ENCODE measurements around the gene KLHL17. TPM values are rescaled to one million over a fixed set of nuclear protein-coding genes. Genes with fewer than 3 reads are reported as not detected.
A peak's percentile ranks its signal among the peaks of the same experiment; 100 is the strongest.

The KLHL17 gene
- total RNA-seq, 1 donor from 2014 or later: 1.0 TPM

GRCh38 chr1:961132-961669 lies 817 bp downstream of the KLHL17 start:
- peak overlapping the region in 2 of 3 donors; percentile 56 to 73 for H3K4me3 ChIP-seq (ENCODE audit: low read length in 3 of 3)
- no peak overlapping the region for H3K27ac ChIP-seq (ENCODE audit: low read depth, low read length)
- peak overlapping the region in 1 of 3 donors; percentile 70 for H3K9ac ChIP-seq (ENCODE audit: low read depth in 1 of 3, low read length in 3 of 3)
- H3K36me3 ChIP-seq (ENCODE audit: control insufficient read depth in 3 of 3, insufficient read depth in 3 of 3, low read length in 3 of 3): peaks cover 8 to 12% (median 11%) of the 10 kb centered on the region in 3 donors
- H3K9me3 ChIP-seq (ENCODE audit: control insufficient read depth in 3 of 3, low read length in 3 of 3): no peaks in the 10 kb centered on the region
- peaks cover 0 to 15% (median 8%) of the 10 kb centered on the region in 3 donors for H3K27me3 ChIP-seq (ENCODE audit: control insufficient read depth in 3 of 3, insufficient read depth in 3 of 3, low read length in 3 of 3)
- H3K4me1 ChIP-seq (ENCODE audit: control insufficient read depth in 3 of 3, insufficient read depth in 3 of 3, low read length in 3 of 3): peaks cover 20 to 34% (median 27%) of the 10 kb centered on the region in 3 donors

GRCh38 chr1:962381-963300 lies 2.3 kb downstream of the KLHL17 start:
- Histone ChIP-seq H3K36me3 (ENCODE audit: control insufficient read depth in 3 of 3, insufficient read depth in 3 of 3, low read length in 3 of 3) (peaks cover 0 to 4% (median 3%) of the 10 kb centered on the region in 3 donors), H3K9ac (ENCODE audit: low read depth in 1 of 3, low read length in 3 of 3) (no peak overlapping the region), H3K4me1 (ENCODE audit: control insufficient read depth in 3 of 3, insufficient read depth in 3 of 3, low read length in 3 of 3) (peaks cover 23 to 36% (median 32%) of the 10 kb centered on the region in 3 donors), H3K9me3 (ENCODE audit: control insufficient read depth in 3 of 3, low read length in 3 of 3) (no peaks in the 10 kb centered on the region), H3K4me3 (ENCODE audit: low read length in 3 of 3) (no peak overlapping the region), H3K27ac (ENCODE audit: low read depth, low read length) (no peak overlapping the region), H3K27me3 (ENCODE audit: control insufficient read depth in 3 of 3, insufficient read depth in 3 of 3, low read length in 3 of 3) (peaks cover 6 to 28% (median 16%) of the 10 kb centered on the region in 3 donors)

- H3K4me3 ChIP-seq (ENCODE audit: low read length in 3 of 3): no peak overlapping the region
- no peak overlapping the region for H3K9ac ChIP-seq (ENCODE audit: low read depth in 1 of 3, low read length in 3 of 3)
- no peak overlapping the region for H3K27ac ChIP-seq (ENCODE audit: low read depth, low read length)
- H3K27me3 ChIP-seq (ENCODE audit: control insufficient read depth in 3 of 3, insufficient read depth in 3 of 3, low read length in 3 of 3): peaks cover 13 to 35% (median 22%) of the 10 kb centered on the region in 3 donors
- peaks cover 0 to 4% (median 3%) of the 10 kb centered on the region in 3 donors for H3K36me3 ChIP-seq (ENCODE audit: control insufficient read depth in 3 of 3, insufficient read depth in 3 of 3, low read length in 3 of 3)
- H3K4me1 ChIP-seq (ENCODE audit: control insufficient read depth in 3 of 3, insufficient read depth in 3 of 3, low read length in 3 of 3): peaks cover 17 to 34% (median 27%) of the 10 kb centered on the region in 3 donors
- H3K9me3 ChIP-seq (ENCODE audit: control insufficient read depth in 3 of 3, low read length in 3 of 3): no peaks in the 10 kb centered on the region
Measured at GRCh38 chr1:963301-963651, 2.9 kb downstream of the KLHL17 start.

DNA sequence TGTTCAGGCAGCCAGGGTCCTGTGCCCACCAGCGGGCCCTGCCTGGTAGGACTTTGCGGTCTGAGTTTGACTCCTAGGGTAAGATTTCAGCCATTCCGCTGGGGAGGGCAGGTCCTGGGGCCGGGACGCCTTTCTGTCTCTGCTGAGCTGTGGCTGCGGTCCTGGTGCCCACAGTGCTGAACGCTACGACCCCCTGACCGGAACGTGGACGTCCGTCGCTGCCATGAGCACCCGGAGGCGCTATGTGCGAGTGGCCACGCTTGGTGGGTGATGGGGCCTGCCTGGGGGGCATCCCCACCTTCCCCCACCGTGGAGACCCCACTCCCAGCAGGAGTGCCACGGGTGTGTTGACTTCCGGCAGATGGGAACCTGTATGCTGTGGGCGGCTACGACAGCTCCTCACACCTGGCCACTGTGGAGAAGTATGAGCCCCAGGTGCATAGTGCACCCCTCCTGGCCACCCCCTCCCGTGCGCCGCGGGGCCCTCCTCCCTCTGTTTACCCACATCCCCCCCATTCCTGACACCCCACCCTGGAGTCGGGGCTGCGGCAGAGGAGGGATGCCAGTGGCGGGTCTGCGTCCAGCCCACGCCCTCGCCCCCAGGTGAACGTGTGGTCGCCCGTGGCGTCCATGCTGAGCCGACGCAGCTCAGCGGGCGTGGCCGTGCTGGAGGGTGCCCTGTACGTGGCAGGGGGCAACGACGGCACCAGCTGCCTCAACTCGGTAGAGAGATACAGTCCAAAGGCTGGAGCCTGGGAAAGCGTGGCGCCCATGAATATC lies 3.6 kb downstream of the KLHL17 start:
- no peak overlapping the region for H3K27ac ChIP-seq (ENCODE audit: low read depth, low read length)
- H3K9ac ChIP-seq (ENCODE audit: low read depth in 1 of 3, low read length in 3 of 3): no peak overlapping the region
- peaks cover 0 to 3% (median 2%) of the 10 kb centered on the region in 3 donors for H3K36me3 ChIP-seq (ENCODE audit: control insufficient read depth in 3 of 3, insufficient read depth in 3 of 3, low read length in 3 of 3)
- no peak overlapping the region for H3K4me3 ChIP-seq (ENCODE audit: low read length in 3 of 3)
- no peaks in the 10 kb centered on the region for H3K9me3 ChIP-seq (ENCODE audit: control insufficient read depth in 3 of 3, low read length in 3 of 3)
- peaks cover 16 to 41% (median 28%) of the 10 kb centered on the region in 3 donors for H3K27me3 ChIP-seq (ENCODE audit: control insufficient read depth in 3 of 3, insufficient read depth in 3 of 3, low read length in 3 of 3)
- H3K4me1 ChIP-seq (ENCODE audit: control insufficient read depth in 3 of 3, insufficient read depth in 3 of 3, low read length in 3 of 3): peaks cover 13 to 29% (median 25%) of the 10 kb centered on the region in 3 donors

GRCh38 chr1:964691-965525 lies 4.5 kb downstream of the KLHL17 start:
- H3K4me1 ChIP-seq (ENCODE audit: control insufficient read depth in 3 of 3, insufficient read depth in 3 of 3, low read length in 3 of 3): peaks cover 13 to 25% (median 23%) of the 10 kb centered on the region in 3 donors
- H3K27me3 ChIP-seq (ENCODE audit: control insufficient read depth in 3 of 3, insufficient read depth in 3 of 3, low read length in 3 of 3): peaks cover 25 to 49% (median 38%) of the 10 kb centered on the region in 3 donors
- no peak overlapping the region for H3K9ac ChIP-seq (ENCODE audit: low read depth in 1 of 3, low read length in 3 of 3)
- H3K27ac ChIP-seq (ENCODE audit: low read depth, low read length): no peak overlapping the region
- no peak overlapping the region for H3K4me3 ChIP-seq (ENCODE audit: low read length in 3 of 3)
- no peaks in the 10 kb centered on the region for H3K9me3 ChIP-seq (ENCODE audit: control insufficient read depth in 3 of 3, low read length in 3 of 3)
- H3K36me3 ChIP-seq (ENCODE audit: control insufficient read depth in 3 of 3, insufficient read depth in 3 of 3, low read length in 3 of 3): peaks cover 0 to 3% (median 2%) of the 10 kb centered on the region in 3 donors

DNA sequence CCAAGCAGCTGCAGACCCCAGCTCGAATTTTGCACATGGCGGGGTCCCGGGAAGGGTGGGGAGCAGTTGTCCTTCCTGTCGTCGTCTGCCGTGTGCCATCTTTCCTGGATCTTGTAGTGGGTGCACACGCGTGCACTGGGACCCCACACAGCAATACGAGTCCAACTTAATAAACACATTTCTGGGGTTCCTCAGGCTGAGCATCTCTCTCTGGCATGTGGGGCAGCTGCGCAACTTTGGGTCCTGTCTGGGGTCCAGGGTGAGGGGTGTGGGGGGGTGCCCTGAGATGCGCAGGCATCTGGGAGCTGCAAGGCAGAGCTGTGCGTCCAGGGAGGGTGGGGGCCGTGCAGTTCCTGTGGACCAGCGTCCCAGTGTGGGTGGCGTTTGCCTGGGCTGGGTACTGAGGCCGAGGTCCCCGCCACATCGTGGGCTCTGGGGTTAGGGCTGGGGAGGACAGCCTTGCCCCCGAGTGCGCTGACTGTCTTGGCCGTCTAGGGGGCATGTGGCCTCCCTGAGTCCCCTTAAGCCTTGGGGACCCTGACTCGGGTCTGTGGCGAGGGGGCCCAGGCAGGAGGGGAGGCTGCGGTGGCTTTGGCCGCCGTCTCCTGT lies 5.2 kb downstream of the KLHL17 start:
- peaks cover 0 to 3% (median 2%) of the 10 kb centered on the region in 3 donors for H3K36me3 ChIP-seq (ENCODE audit: control insufficient read depth in 3 of 3, insufficient read depth in 3 of 3, low read length in 3 of 3)
- peaks cover 13 to 30% (median 25%) of the 10 kb centered on the region in 3 donors for H3K4me1 ChIP-seq (ENCODE audit: control insufficient read depth in 3 of 3, insufficient read depth in 3 of 3, low read length in 3 of 3)
- no peak overlapping the region for H3K4me3 ChIP-seq (ENCODE audit: low read length in 3 of 3)
- H3K9ac ChIP-seq (ENCODE audit: low read depth in 1 of 3, low read length in 3 of 3): peak overlapping the region in 1 of 3 donors; percentile 76
- H3K27me3 ChIP-seq (ENCODE audit: control insufficient read depth in 3 of 3, insufficient read depth in 3 of 3, low read length in 3 of 3): peaks cover 32 to 56% (median 45%) of the 10 kb centered on the region in 3 donors
- H3K9me3 ChIP-seq (ENCODE audit: control insufficient read depth in 3 of 3, low read length in 3 of 3): no peaks in the 10 kb centered on the region
- H3K27ac ChIP-seq (ENCODE audit: low read depth, low read length): no peak overlapping the region

GRCh38 chr1:966135-966703 lies 5.8 kb downstream of the KLHL17 start, which contains the start of gene PLEKHN1:
PLEKHN1 (plus strand) TSS chr1:966482; CDS start chr1:966532, 50 bp downstream.
- H3K4me1 ChIP-seq (ENCODE audit: control insufficient read depth in 3 of 3, insufficient read depth in 3 of 3, low read length in 3 of 3): peaks cover 12 to 30% (median 24%) of the 10 kb centered on the region in 3 donors
- H3K27me3 ChIP-seq (ENCODE audit: control insufficient read depth in 3 of 3, insufficient read depth in 3 of 3, low read length in 3 of 3): peaks cover 37 to 59% (median 46%) of the 10 kb centered on the region in 3 donors
- H3K9ac ChIP-seq (ENCODE audit: low read depth in 1 of 3, low read length in 3 of 3): peak within 1 kb of the TSS; percentile 33 to 76 (median 53)
- peaks cover 0 to 3% (median 2%) of the 10 kb centered on the region in 3 donors for H3K36me3 ChIP-seq (ENCODE audit: control insufficient read depth in 3 of 3, insufficient read depth in 3 of 3, low read length in 3 of 3)
- no peaks in the 10 kb centered on the region for H3K9me3 ChIP-seq (ENCODE audit: control insufficient read depth in 3 of 3, low read length in 3 of 3)
- H3K4me3 ChIP-seq (ENCODE audit: low read length in 3 of 3): peak within 1 kb of the TSS; percentile 67 to 78 (median 77)
- no peak within 1 kb of the TSS for H3K27ac ChIP-seq (ENCODE audit: low read depth, low read length)

GRCh38 chr1:966704-967300 lies 6.4 kb downstream of the KLHL17 start:
- Histone ChIP-seq H3K27ac (ENCODE audit: low read depth, low read length) (no peak overlapping the region), H3K27me3 (ENCODE audit: control insufficient read depth in 3 of 3, insufficient read depth in 3 of 3, low read length in 3 of 3) (peaks cover 41 to 63% (median 48%) of the 10 kb centered on the region in 3 donors)

More at GRCh38 chr1:966704-967300, 6.4 kb downstream of the KLHL17 start:
- Histone ChIP-seq H3K4me3 (ENCODE audit: low read length in 3 of 3) (peak overlapping the region; percentile 67 to 78 (median 77)), H3K9ac (ENCODE audit: low read depth in 1 of 3, low read length in 3 of 3) (peak overlapping the region; percentile 33 to 76 (median 53)), H3K9me3 (ENCODE audit: control insufficient read depth in 3 of 3, low read length in 3 of 3) (no peaks in the 10 kb centered on the region), H3K4me1 (ENCODE audit: control insufficient read depth in 3 of 3, insufficient read depth in 3 of 3, low read length in 3 of 3) (peaks cover 7 to 30% (median 26%) of the 10 kb centered on the region in 3 donors), H3K36me3 (ENCODE audit: control insufficient read depth in 3 of 3, insufficient read depth in 3 of 3, low read length in 3 of 3) (peaks cover 0 to 3% (median 2%) of the 10 kb centered on the region in 3 donors)
